H1 (cell line): ENCODE data around the gene COL4A3. TPM values are rescaled to one million over a fixed set of nuclear protein-coding genes. Genes with fewer than 3 reads are reported as not detected.

Source experiments
- CTCF ChIA-PET: fragments of 300-600 bp; sonication (Branson Sonifier 250); formaldehyde crosslinking; loops from one replicate; lab custom pipeline; 2021; ENCODE audit not compliant: partially characterized antibody; lab: Charles Lee
- POLR2A ChIA-PET: fragments of 300-600 bp; sonication (Branson Sonifier 250); formaldehyde crosslinking; loops from one replicate; lab custom pipeline; 2021; ENCODE audit warnings: inconsistent platforms; ENCODE audit not compliant: partially characterized antibody; lab: Charles Lee
- DNase-seq, 2 experiments: peaks; one replicate each; pipeline versions ENCODE4 v3.0.0 to v3.0.0-alpha.2; 2010 to 2022; ENCODE audit warnings: low spot score in 2 of 2, low read depth in 1 of 2, mixed read lengths in 1 of 2
- FAIRE-seq: peaks from 2 replicates; lab custom pipeline; 2011; peaks lifted over from hg19 to GRCh38; lab: Jason Lieb, UNC
- H2AFZ ChIP-seq: 2 replicates; pipeline ENCODE4 v1.8.1; 2012; ENCODE audit warnings: low read length, inconsistent platforms
- H2AK5ac ChIP-seq: 2 replicates; pipeline ENCODE4 v1.6.1; 2013; ENCODE audit warnings: low read depth, low read length
- H2BK120ac ChIP-seq: replicated peaks from 2 replicates; pipeline ENCODE3; 2013; ENCODE audit warnings: low read depth, low read length, inconsistent platforms
- H2BK12ac ChIP-seq: 2 replicates; pipeline ENCODE4 v1.6.1; 2013; ENCODE audit warnings: low read depth, low read length
- H2BK15ac ChIP-seq: 2 replicates; pipeline ENCODE4 v1.6.1; 2013; ENCODE audit warnings: low read length
- H2BK20ac ChIP-seq: 2 replicates; pipeline ENCODE4 v1.6.1; 2013; ENCODE audit warnings: low read length
- H2BK5ac ChIP-seq: 2 replicates; pipeline ENCODE4 v1.6.1; 2013; ENCODE audit warnings: low read depth, low read length
- H3K14ac ChIP-seq: 2 replicates; pipeline ENCODE4 v1.6.1; 2013; ENCODE audit warnings: inconsistent platforms; ENCODE audit not compliant: insufficient read length
- H3K18ac ChIP-seq: 2 replicates; pipeline ENCODE4 v1.6.1; 2013; ENCODE audit warnings: low read length; ENCODE audit errors: extremely low read depth
- H3K23ac ChIP-seq: 2 replicates; pipeline ENCODE4 v1.6.1; 2013; ENCODE audit warnings: inconsistent platforms; ENCODE audit not compliant: insufficient read length
- H3K23me2 ChIP-seq: 2 replicates; pipeline ENCODE4 v1.6.1; 2013; ENCODE audit warnings: low read depth, low read length
- H3K27ac ChIP-seq: 2 replicates; pipeline ENCODE4 v1.6.1; 2011; ENCODE audit warnings: low read depth, low read length, inconsistent platforms
- H3K27me3 ChIP-seq, 4 experiments: replicated peaks in 1 of 4; 1 replicate in 1 of 4; 2 replicates in 3 of 4; pipeline versions ENCODE4 v1.6.1 to v1.8.1; 2011 to 2013; ENCODE audit warnings: low read length in 3 of 4, mild to moderate bottlenecking in 3 of 4, inconsistent platforms in 2 of 4, mixed read lengths in 2 of 4, moderate library complexity in 1 of 4; ENCODE audit not compliant: control insufficient read depth in 3 of 4, insufficient read depth in 3 of 4; ENCODE audit errors: extremely low read depth in 1 of 4
- H3K36me3 ChIP-seq, 4 experiments: 2 replicates each; pipeline versions ENCODE4 v1.6.1 to v1.8.1; 2011 to 2013; ENCODE audit warnings: mild to moderate bottlenecking in 4 of 4, low read length in 3 of 4, moderate library complexity in 2 of 4, control low read depth in 1 of 4, inconsistent platforms in 1 of 4; ENCODE audit not compliant: insufficient read depth in 4 of 4, control insufficient read depth in 2 of 4
- H3K4ac ChIP-seq: replicated peaks from 2 replicates; pipeline ENCODE3; 2013; ENCODE audit warnings: low read length, low read depth, mixed read lengths, inconsistent platforms; ENCODE audit not compliant: insufficient read length
- H3K4me1 ChIP-seq, 4 experiments: replicated peaks in 1 of 4; 1 replicate in 1 of 4; 2 replicates in 3 of 4; pipeline versions ENCODE4 v1.6.1 to v1.8.1; 2011 to 2013; ENCODE audit warnings: low read length in 3 of 4, inconsistent platforms in 2 of 4, mixed read lengths in 1 of 4; ENCODE audit not compliant: insufficient read depth in 4 of 4, control insufficient read depth in 3 of 4
- H3K4me2 ChIP-seq, 2 experiments: 2 replicates each; pipeline versions ENCODE4 v1.6.1 to v1.8.1; 2011 to 2013; ENCODE audit warnings: low read depth in 2 of 2, low read length in 2 of 2, control low read depth in 1 of 2, inconsistent platforms in 1 of 2, mild to moderate bottlenecking in 1 of 2; ENCODE audit not compliant: insufficient read depth in 1 of 2
- H3K4me3 ChIP-seq, 4 experiments: fragments of 200-600, 300-600 bp in 1 of 4; sonication (generic), shearing (Covaris generic), sonication (Bioruptor Twin) in 1 of 4; 2 replicates each; pipeline versions ENCODE4 v1.5.1 to v1.8.1; 2011 to 2016; ENCODE audit warnings: low read length in 4 of 4, low read depth in 3 of 4, control low read depth in 2 of 4, inconsistent platforms in 2 of 4, mild to moderate bottlenecking in 2 of 4, mixed read lengths in 1 of 4, moderate library complexity in 1 of 4; ENCODE audit not compliant: insufficient read depth in 2 of 4; ENCODE audit errors: extremely low read depth in 1 of 4
- H3K56ac ChIP-seq: replicated peaks from 2 replicates; pipeline ENCODE3; 2013; ENCODE audit warnings: low read depth, mild to moderate bottlenecking, mixed read lengths, low read length, inconsistent platforms; ENCODE audit not compliant: insufficient read length
- H3K79me1 ChIP-seq: 2 replicates; pipeline ENCODE4 v1.6.1; 2013; ENCODE audit warnings: low read depth, low read length, control low read depth
- H3K79me2 ChIP-seq, 2 experiments: 2 replicates each; pipeline versions ENCODE4 v1.6.1 to v1.8.1; 2012 to 2013; ENCODE audit warnings: low read length in 2 of 2, mild to moderate bottlenecking in 2 of 2, inconsistent platforms in 1 of 2; ENCODE audit not compliant: insufficient read depth in 2 of 2, control insufficient read depth in 1 of 2
- H3K9ac ChIP-seq, 4 experiments: replicated peaks in 1 of 4; 1 replicate in 1 of 4; 2 replicates in 3 of 4; pipeline versions ENCODE4 v1.6.1 to v1.8.1; 2011 to 2013; ENCODE audit warnings: low read depth in 3 of 4, low read length in 3 of 4, control low read depth in 2 of 4, mild to moderate bottlenecking in 2 of 4, moderate library complexity in 2 of 4, inconsistent platforms in 1 of 4; ENCODE audit errors: extremely low read depth in 1 of 4
- H3K9me3 ChIP-seq, 2 experiments: 2 replicates each; pipeline versions ENCODE4 v1.6.1 to v1.8.1; 2012 to 2013; ENCODE audit warnings: mild to moderate bottlenecking in 2 of 2, moderate library complexity in 2 of 2, control low read depth in 1 of 2, inconsistent platforms in 1 of 2, low read depth in 1 of 2, low read length in 1 of 2, mixed read lengths in 1 of 2; ENCODE audit not compliant: insufficient read depth in 2 of 2
- H4K20me1 ChIP-seq, 2 experiments: replicated peaks in 1 of 2; 2 replicates each; pipeline versions ENCODE3 to v1.8.1; 2011 to 2013; ENCODE audit warnings: inconsistent platforms in 2 of 2, low read length in 2 of 2, mild to moderate bottlenecking in 1 of 2; ENCODE audit not compliant: insufficient read depth in 2 of 2, control insufficient read depth in 1 of 2
- H4K5ac ChIP-seq: 2 replicates; pipeline ENCODE4 v1.6.1; 2013; ENCODE audit warnings: low read length, low read depth, mixed read lengths, inconsistent platforms; ENCODE audit not compliant: insufficient read length
- H4K8ac ChIP-seq: 2 replicates; pipeline ENCODE4 v1.8.0; 2013; ENCODE audit warnings: mild to moderate bottlenecking, moderate library complexity, low read length, inconsistent platforms; ENCODE audit not compliant: insufficient read depth; ENCODE audit errors: extremely low read depth
- H4K91ac ChIP-seq: replicated peaks from 2 replicates; pipeline ENCODE3; 2013; ENCODE audit warnings: low read length, mixed read lengths, inconsistent platforms; ENCODE audit not compliant: insufficient read length
- BCL11A ChIP-seq, 2 experiments: IDR thresholded peaks; one replicate each; pipeline ENCODE4 v1.6.1; 2011; ENCODE audit warnings: low read depth in 2 of 2, low read length in 2 of 2, mild to moderate bottlenecking in 2 of 2
- KDM5A ChIP-seq: fragments of 200-600 bp; IDR thresholded peaks from 2 replicates; pipeline ENCODE4 v1.7.1; 2012; ENCODE audit warnings: mild to moderate bottlenecking, low read length, inconsistent platforms, mixed read lengths
- RAD21 ChIP-seq, 2 experiments: IDR thresholded peaks in 1 of 2; conservative IDR thresholded peaks in 1 of 2; 2 replicates each; pipeline ENCODE4 v1.6.1; 2011; ENCODE audit warnings: low read depth in 2 of 2, low read length in 2 of 2, improper control_type of control experiment in 1 of 2, inconsistent platforms in 1 of 2, mild to moderate bottlenecking in 1 of 2, moderate library complexity in 1 of 2
- RXRA ChIP-seq: IDR thresholded peaks from 2 replicates; pipeline ENCODE4 v1.6.1; 2011; ENCODE audit warnings: low read depth, mild to moderate bottlenecking, low read length, moderate library complexity; ENCODE audit not compliant: insufficient read depth
- TAF1 ChIP-seq: IDR thresholded peaks from 2 replicates; pipeline ENCODE4 v1.6.1; 2011; ENCODE audit warnings: mild to moderate bottlenecking, low read depth, low read length
- YY1 ChIP-seq: IDR thresholded peaks from 2 replicates; pipeline ENCODE4 v1.6.1; 2011; ENCODE audit warnings: low read depth, mild to moderate bottlenecking, low read length
- WGBS, 2 experiments: shearing (Covaris generic) in 1 of 2; methylation state at CpG; one replicate each; pipeline versions ENCODE4 v1.1.6 to v1.1.7; 2013 to 2015; ENCODE audit warnings: low lambda C conversion rate in 2 of 2, mixed read lengths in 2 of 2, inconsistent platforms in 1 of 2, low coverage in 1 of 2, missing lambda C conversion rate in 1 of 2; ENCODE audit not compliant: insufficient replicate concordance in 2 of 2, insufficient coverage in 1 of 2, insufficient read length in 1 of 2; ENCODE audit errors: extremely low coverage in 1 of 2, missing lambda C conversion rate in 1 of 2; 5-methylcytosine and 5-hydroxymethylcytosine counted together
- polyA plus RNA-seq, 7 experiments: library from polyadenylated mRNA; depleted of rRNA in 3 of 7; stranded (reverse) in 5 of 7; unstranded in 2 of 7; fragments of >200 nt in 5 of 7; fragments of 200-250 nt in 2 of 7; gene quantifications; 1 replicate in 5 of 7; 2 replicates in 1 of 7; 4 replicates in 1 of 7; pipeline versions ENCODE4 v1.2.1 to v1.2.3, GENCODE V29; 2011 to 2013; ENCODE audit warnings: missing spikeins in 2 of 7, mixed read lengths in 2 of 7
- total RNA-seq: library from RNA; stranded (reverse); fragmentation: NEBNext Ultra II Directional; extraction: Animal tissue kit (Norgen Biotek cat#: 25700); gene quantifications from 2 replicates; pipeline ENCODE4 v1.2.1, GENCODE V29; 2021

COL4A3 gene
- total and polyA plus RNA-seq, 2 of the 8 experiments (the other 6 are each of a cell fraction or from before 2014, with no cell fraction given), result 0.12 to 0.17 TPM

DNA sequence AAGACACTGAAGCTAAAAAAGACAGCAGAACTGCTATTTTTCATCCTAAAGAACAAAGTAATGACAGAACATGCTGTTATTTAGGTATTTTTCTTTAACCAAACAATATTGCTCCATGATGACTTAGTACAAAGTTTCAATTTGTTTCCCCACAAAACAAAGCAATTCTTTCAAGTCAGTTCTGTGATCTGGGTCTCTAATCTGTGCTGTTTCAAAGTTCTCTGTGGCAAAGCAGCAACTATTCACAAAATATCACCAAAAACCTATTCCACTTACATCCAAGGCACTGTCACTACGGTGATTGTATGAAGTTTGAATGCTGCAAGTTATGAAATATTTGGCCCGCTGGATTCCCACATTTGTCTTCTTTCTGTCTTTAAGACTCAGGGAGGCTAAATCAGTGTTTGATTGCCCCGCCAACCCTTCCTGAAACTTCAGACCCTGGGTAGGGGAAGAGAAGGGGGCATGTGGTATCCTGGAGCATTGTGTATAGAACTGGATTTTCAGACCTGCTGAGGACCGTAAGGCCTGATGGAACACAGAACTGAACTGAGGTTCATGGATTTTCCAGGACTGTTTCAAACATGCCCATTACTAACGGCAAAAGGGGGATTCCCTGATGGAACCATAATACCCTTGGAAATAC is 147.6 kb downstream of the COL4A3 start:
- no peak overlapping the region for H2BK12ac ChIP-seq
- 93% methylated on average over 5 of the region's 5 CpGs; no CpG with 5 or more reads in 1 of the 2 experiments for WGBS, 2 experiments

More for the DNA sequence above, 147.6 kb downstream of the COL4A3 start:
- no peaks in the 10 kb centered on the region for H3K9me3 ChIP-seq
- H2BK20ac ChIP-seq, result no peak overlapping the region
- H3K18ac ChIP-seq, result no peak overlapping the region
- H3K27ac ChIP-seq, result no peak overlapping the region
- TF ChIP-seq TAF1 (no peak), RAD21 (IDR thresholded peaks at IDR 0.05 in 1 of 2, conservative IDR thresholded peaks at IDR 0.05 in 1 of 2; ENCODE audit: low read depth in 2 of 2, low read length in 2 of 2) (no peak), KDM5A (no peak), BCL11A (IDR thresholded peaks at IDR 0.05; ENCODE audit: low read depth in 2 of 2, low read length in 2 of 2) (no peak), YY1 (no peak), RXRA (no peak)
- H4K91ac ChIP-seq, result no peak overlapping the region
- H3K23me2 ChIP-seq, result no peaks in the 10 kb centered on the region
- no peak overlapping the region for H2BK120ac ChIP-seq
- H2AK5ac ChIP-seq, result no peak overlapping the region
- no peaks in the 10 kb centered on the region for H3K79me1 ChIP-seq
- no peaks in the 10 kb centered on the region for H4K20me1 ChIP-seq
- ChIA-PET POLR2A (interaction anchor here (2.5 kb wide), 1 partner anchor 13 kb away, joined by 7 read pairs; the partner anchor contains the start of gene MFF), CTCF (no interaction called here)
- no peak overlapping the region for H3K23ac ChIP-seq
- no peaks in the 10 kb centered on the region for H3K27me3 ChIP-seq
- DNase-seq (no peak), FAIRE-seq (no peak)
- no peak overlapping the region for H2BK15ac ChIP-seq
- H3K79me2 ChIP-seq, result no peaks in the 10 kb centered on the region
- H3K14ac ChIP-seq, result no peak overlapping the region
- H4K8ac ChIP-seq, result no peak overlapping the region
- no peaks in the 10 kb centered on the region for H3K36me3 ChIP-seq
- H3K4ac ChIP-seq, result no peak overlapping the region
- H3K9ac ChIP-seq, result no peak overlapping the region
- no peaks in the 10 kb centered on the region for H3K4me1 ChIP-seq
- no peak overlapping the region for H3K4me2 ChIP-seq
- H2BK5ac ChIP-seq, result no peak overlapping the region
- H3K56ac ChIP-seq, result no peak overlapping the region
- no peak overlapping the region for H3K4me3 ChIP-seq
- no peak overlapping the region for H2AFZ ChIP-seq
- H4K5ac ChIP-seq, result no peak overlapping the region
